Measurements from ENCODE around the gene PURA.
"Not testable (repeated sequence)": the region's sequence is repeated elsewhere in the genome, so short reads cannot be mapped to it uniquely, and the experiment has no call there.

The PURA gene

GRCh38 chr5:140153905-140154304 is 40.0 kb downstream of the PURA start:
- Histone ChIP-seq H4K20me1 (ENCODE audit: control insufficient read depth, insufficient read depth, low read depth, low read length) (no peaks in the 10 kb centered on the region; the same call in 1 of the 2 replicates), H3K4me3 (ENCODE audit: low read length) (no peak overlapping the region), H3K4me1 (ENCODE audit: control insufficient read depth, low read length) (peaks cover 11% of the 10 kb centered on the region), H3K9me3 (ENCODE audit: control insufficient read depth, insufficient read depth, low read length) (no peaks in the 10 kb centered on the region), H3K9me2 (replicated peaks; ENCODE audit: control insufficient read depth, low read length) (no peaks in the 10 kb centered on the region), H3K27ac (ENCODE audit: low read depth, low read length) (no peak overlapping the region), H3K4me2 (ENCODE audit: low read length) (no peak overlapping the region), H3K36me3 (ENCODE audit: control insufficient read depth, low read length) (no peaks in the 10 kb centered on the region), H3K79me2 (ENCODE audit: control insufficient read depth, low read length) (no peaks in the 10 kb centered on the region), H3K27me3 (ENCODE audit: control insufficient read depth, low read length) (no peaks in the 10 kb centered on the region), H3F3A (ENCODE audit: control insufficient read depth, insufficient read depth) (no peaks in the 10 kb centered on the region)
- no peak for TF ChIP-seq CTCF (IDR thresholded peaks at IDR 0.05; ENCODE audit: low read depth, low read length, poor library complexity, severe bottlenecking)
- TF ChIP-seq EZH2phosphoT487 (IDR thresholded peaks at IDR 0.05; ENCODE audit: borderline replicate concordance, low read length) = no peak

- not testable (repeated sequence) for H3K27me3 ChIP-seq (ENCODE audit: control insufficient read depth, low read length); H4K20me1 ChIP-seq (ENCODE audit: control insufficient read depth, insufficient read depth, low read depth, low read length); H3K4me2 ChIP-seq (ENCODE audit: low read length); H3K9me2 ChIP-seq (replicated peaks; ENCODE audit: control insufficient read depth, low read length); H3K79me2 ChIP-seq (ENCODE audit: control insufficient read depth, low read length); H3K27ac ChIP-seq (ENCODE audit: low read depth, low read length); H3F3A ChIP-seq (ENCODE audit: control insufficient read depth, insufficient read depth); H3K36me3 ChIP-seq (ENCODE audit: control insufficient read depth, low read length); H3K9me3 ChIP-seq (ENCODE audit: control insufficient read depth, insufficient read depth, low read length); H3K4me3 ChIP-seq (ENCODE audit: low read length)
- H3K4me1 ChIP-seq (ENCODE audit: control insufficient read depth, low read length) = peaks cover 11% of the 10 kb centered on the region
Observed at GRCh38 chr5:140154710-140155381, 40.9 kb downstream of the PURA start.

- Histone ChIP-seq H3K4me2 (ENCODE audit: low read length) (peak overlapping the region; percentile 37), H3K4me1 (ENCODE audit: control insufficient read depth, low read length) (peaks cover 11% of the 10 kb centered on the region), H3K36me3 (ENCODE audit: control insufficient read depth, low read length) (no peaks in the 10 kb centered on the region), H3K9me2 (replicated peaks; ENCODE audit: control insufficient read depth, low read length) (no peaks in the 10 kb centered on the region), H3K79me2 (ENCODE audit: control insufficient read depth, low read length) (no peaks in the 10 kb centered on the region), H3F3A (ENCODE audit: control insufficient read depth, insufficient read depth) (no peaks in the 10 kb centered on the region), H3K9me3 (ENCODE audit: control insufficient read depth, insufficient read depth, low read length) (no peaks in the 10 kb centered on the region), H4K20me1 (ENCODE audit: control insufficient read depth, insufficient read depth, low read depth, low read length) (no peaks in the 10 kb centered on the region), H3K4me3 (ENCODE audit: low read length) (no peak overlapping the region), H3K27ac (ENCODE audit: low read depth, low read length) (no peak overlapping the region), H3K27me3 (ENCODE audit: control insufficient read depth, low read length) (0 out of 2 replicates have a peak, but pooled peaks cover 2% of the 10 kb centered on the region)
- TF ChIP-seq EZH2phosphoT487 (IDR thresholded peaks at IDR 0.05; ENCODE audit: borderline replicate concordance, low read length) (no peak), CTCF (IDR thresholded peaks at IDR 0.05; ENCODE audit: low read depth, low read length, poor library complexity, severe bottlenecking) (peak; percentile 86)
Observed at GRCh38 chr5:140157032-140157781, 43.3 kb downstream of the PURA start.

Data from DOHH2 (cell line).